Brain pericyte (primary cell): ENCODE results near the gene TTC29.
"Not testable (repeated sequence)": the region's sequence is repeated elsewhere in the genome, so short reads cannot be mapped to it uniquely, and the experiment has no call there.

Source experiments
- DNase-seq: peaks from one replicate; pipeline ENCODE4 v3.0.0-alpha.2; 2012; ENCODE audit warnings: low read depth, low spot score

Gene TTC29

DNA sequence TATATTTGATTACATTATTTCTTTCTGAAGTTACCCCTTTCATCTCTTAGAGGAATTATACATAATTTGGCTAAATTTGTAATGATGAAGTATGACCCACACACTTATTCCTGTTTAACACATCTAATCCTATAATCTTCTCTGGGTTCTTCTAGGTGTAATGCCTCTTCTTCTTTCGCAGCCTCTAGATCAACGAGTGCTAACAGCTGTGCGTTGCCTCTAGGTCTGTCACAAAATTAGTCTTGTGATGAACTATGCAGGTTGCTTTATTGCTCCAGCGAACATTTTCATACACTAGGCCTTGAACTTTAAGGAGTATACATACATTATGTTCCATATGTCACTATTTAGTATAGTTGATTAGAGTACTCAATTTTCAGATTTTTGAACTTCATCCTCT, 89.9 kb downstream of the TTC29 start:
- no peak for DNase-seq

DNA sequence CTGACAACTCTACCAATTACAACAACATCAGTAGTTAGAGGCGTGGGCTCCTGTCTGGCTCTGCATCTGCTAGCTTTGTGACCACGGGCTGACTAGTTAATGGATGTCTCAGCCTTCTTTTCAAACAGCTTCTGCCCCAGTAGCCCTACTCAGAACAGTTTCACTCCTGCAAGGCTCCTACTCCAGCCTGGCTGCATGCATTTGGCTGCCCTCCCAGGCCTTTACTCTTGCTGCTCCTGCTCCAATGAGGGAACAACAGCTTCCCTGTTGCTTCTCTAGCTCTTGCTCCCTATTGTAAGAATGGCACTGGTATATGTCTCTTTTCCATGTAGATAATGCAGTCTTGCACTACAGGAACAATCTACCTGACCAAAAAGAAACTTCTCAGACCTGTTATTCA, 93.3 kb downstream of the TTC29 start:
- DNase-seq = no peak

DNA sequence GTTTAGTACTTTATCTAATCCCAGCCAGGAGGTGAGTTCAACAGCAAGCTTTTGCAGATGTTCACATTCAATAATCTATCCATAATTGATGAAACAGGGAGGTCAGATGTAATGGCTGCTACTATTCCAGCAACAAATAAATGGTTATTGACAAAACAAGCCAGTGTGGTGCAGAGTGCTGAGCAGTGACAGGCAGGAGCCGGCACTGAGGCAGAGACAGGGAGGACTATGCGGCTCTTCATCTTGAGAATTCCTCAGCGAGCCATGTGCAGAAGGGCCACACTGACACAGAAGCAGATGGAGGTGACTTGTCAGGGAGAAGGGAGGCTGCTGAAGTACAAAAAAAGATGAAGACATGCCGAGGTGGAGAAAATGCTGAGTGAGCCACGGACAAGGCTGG, 98.3 kb downstream of the TTC29 start:
- DNase-seq = no peak

DNA sequence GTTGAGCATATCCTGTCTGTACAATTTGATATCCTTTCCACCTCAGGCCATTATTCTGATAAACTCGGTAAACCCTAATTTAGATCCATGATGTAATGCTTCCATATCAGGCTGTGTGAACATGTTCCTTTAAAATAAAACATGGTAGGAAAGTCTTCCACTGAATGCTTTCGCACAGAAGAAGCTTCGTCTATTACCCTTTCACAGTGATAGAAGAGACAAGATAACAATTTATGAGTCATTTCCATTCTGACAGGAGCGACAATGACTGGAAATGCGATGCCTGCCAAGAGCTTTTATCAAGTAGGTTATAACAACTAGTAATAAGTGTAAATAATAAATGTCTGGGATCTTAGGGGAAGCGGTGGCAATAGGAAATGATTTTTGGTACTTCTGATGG, 98.8 kb downstream of the TTC29 start:
- no peak for DNase-seq

DNA sequence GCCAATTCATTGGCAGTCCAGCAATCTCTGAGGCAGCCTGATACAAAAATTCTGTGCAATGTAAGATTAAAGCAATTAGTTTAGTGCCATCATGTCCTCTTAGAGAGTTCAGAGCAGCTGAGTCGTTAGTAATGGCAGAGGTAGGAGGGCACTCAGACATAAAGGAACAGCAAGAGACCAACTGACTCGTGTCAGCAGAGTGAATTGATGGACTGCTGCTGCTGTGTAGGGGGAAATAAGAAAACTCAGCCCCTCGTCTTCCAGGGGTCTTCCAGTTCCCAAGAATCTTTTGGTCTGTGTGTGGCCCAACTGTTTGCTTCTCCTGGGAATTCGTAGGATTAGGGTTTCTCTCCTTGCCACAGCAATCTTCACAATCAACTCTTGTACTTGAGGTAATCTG, 100.9 kb downstream of the TTC29 start:
- DNase-seq = no peak

DNA sequence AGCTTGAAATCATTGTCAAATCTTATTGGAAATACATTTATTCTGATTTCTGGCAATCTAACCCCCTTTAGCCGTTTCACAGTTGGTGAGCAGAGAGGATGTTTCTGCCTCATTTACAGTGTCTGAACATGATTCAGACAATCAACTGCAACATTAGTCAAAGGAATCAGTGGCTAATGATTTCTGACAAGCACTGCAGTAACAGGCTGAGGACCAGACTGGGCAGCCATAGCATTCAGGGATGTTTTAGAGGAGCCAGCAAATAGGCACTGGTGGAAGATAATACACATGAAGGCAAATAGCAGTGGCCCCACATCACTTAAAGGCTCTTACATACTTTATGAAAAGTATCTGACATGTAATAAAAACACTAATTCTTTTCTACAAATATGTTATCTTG, 102.8 kb downstream of the TTC29 start:
- no peak for DNase-seq

DNA sequence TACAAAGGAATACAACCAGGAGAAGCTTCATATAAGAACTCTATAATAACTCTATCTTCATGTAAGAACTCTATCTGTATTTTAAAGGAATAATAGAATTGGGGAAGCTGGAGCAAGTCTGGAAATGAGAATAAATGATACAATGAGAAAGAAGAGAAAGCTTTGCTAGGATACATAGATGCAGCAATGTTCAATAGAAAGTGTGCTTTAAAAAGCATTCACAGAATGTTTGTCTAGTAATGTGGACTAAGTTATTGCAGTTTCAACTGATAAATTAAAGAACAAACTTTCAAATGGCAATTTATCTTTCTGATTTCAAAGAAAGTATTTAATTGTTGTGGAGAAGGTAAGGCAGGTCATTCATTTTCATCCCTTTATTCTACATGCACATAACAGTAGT, 104.9 kb downstream of the TTC29 start:
- DNase-seq = no peak

DNA sequence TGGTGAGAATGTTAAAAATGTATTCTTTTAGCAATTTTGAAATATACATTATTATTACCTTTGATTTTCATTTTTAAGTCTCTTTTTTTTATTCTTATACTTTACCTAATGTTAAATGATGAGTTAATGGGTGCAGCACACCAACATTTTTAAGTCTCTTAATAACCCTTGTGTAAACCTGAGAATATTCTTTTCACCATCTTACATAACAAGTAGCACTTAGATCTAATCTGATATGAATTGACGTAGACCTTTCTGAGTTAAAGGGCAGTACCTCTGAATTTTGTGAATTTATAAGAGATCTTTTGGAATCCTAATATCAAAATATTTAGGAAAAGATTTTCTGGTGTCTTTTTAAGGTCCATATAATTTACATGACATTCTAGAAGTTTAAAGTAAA, 110.6 kb downstream of the TTC29 start:
- DNase-seq = no peak

DNA sequence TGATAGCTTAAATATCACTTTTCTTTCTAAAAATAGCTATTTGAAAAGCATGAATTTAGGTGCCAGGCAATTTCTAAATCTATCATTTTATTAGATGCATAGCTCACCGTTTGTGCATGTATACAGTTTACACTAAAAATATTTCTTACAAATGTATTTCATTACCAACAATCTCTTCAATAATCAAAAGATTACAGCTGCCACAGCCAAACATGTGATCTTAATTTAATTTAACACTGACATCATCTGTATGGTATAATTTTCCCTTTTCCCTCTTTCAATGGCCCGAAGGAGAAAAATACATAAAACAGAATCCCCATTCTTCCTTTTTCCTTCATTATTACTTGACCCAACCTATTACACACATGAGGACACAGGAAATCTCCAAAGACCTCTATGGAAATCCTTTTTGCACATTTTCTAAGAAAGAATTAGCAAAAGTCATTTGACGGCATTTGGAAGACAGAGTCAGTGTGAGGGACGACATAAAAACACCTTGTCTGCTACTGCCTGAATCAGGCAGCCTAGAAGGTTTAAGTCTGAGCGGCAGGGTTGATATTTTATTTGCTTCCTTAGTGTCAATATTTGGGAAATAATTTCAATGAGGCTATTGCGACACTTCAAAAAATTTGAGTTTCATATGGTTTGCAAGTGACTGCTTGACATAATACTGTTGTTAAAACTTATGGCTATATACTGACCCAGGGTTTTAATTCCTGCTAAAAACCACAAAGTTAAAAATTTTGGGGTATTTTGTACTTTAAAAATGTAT, 111.2 kb downstream of the TTC29 start:
- DNase-seq = no peak

DNA sequence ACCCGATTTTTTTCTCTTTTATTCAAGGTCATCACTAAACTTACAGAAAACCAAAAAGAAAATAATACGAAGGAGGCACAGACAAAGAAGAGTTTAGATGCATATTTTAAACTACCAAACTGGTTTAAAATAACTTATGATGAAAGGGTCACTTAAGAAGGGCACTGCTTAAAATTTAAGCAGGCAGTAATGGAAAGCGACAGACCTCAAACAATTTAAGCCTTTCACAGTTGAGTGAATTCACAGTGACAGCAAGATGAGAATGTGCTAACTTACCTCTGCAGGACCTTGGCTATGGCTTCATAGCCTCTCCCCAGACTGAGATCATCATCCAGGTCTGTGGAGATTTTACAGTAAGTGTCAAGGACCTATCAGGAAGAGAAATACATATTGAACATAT, 112.1 kb downstream of the TTC29 start:
- DNase-seq = no peak

DNA sequence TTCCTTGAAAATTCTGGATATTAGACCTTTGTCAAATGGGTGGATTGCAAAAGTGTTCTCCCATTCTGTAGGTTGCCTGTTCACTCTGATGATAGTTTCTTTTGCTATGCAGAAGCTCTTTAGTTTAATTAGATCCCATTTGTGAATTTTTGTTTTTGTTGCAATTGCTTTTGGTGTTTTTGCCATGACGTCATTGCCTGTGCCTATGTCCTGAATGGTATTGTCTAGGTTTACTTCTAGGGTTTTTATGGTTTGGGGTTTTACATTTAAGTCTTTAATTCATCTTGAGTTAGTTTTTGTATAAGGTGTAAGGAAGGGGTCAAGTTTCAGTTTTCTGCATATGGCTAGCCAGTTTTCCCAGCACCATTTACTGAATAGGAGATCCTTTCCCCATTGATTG, 122.7 kb downstream of the TTC29 start:
- not testable (repeated sequence) for DNase-seq

DNA sequence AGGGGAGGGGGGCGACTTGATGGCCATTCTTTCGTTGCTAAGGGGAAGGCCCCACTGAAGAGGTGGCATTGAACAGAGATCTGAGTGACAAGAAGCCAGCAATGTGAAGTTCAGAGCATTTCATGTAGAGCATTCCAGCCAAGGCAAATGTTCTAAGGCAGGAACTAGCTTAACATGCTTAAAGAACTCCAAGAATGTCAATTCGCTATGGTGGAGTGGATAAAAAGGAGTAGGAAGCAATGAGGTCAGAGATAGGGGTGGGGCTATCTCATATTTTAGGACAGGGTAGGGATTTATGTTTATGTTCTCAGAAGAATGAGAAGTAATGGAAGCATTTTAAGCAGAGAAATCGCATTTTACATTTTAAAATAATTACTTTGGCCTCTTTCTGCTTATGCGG, 130.9 kb downstream of the TTC29 start:
- DNase-seq = no peak

DNA sequence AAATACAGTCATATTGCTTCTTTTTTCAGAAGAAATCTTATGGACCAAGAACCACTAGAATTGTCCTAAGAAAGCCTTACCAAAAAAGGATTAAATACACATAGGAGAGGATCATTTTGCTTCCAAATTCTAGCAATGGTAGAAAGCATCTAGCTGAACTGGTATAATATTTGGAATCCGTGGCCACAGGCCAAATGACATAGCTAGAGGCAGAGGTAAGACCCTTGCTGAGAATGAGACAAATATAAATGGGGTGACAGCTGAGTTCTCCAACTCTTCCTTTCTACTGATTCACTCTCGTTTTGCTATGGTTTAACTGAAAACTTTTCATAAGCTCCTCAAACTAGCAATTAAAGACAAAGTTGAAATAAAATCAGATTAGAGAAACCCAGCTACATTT, 150.0 kb downstream of the TTC29 start:
- no peak for DNase-seq

DNA sequence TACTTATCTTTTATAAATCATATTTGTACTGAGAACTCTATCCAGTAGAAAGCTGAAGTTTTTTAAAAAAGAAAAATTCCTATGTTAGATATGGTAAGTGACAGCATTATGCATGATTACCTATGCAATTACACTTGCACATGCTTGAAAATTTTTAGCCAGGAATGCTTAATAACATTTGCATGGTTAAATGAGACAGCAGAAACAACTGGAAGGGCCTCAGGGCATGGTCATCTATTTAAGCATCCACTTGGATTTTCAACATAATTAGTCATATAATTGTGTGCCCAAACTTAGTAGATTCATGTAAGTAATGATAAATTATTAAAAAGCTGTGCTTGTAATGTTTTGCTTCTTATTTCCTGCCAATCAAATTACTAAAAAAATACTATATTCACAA, 151.9 kb downstream of the TTC29 start:
- DNase-seq = no peak

DNA sequence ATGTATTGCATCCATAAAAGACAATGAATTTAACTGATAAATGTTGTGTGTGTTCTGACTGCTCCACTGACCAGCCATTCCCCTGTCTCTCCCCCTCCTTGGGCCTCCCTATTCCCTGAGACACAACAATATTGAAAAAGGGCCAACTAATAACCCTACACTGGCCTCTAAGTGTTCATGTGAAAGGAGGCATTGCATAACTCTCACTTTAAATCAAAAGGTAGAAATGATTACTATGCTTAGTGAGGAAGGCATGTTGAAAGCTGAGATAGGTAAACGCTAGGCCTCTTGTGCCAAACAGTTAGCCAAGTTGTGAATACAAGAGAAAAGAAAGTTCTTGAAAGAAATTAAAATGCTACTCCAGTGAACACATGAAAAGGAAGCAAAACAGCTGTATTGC, 154.2 kb downstream of the TTC29 start:
- no peak for DNase-seq

DNA sequence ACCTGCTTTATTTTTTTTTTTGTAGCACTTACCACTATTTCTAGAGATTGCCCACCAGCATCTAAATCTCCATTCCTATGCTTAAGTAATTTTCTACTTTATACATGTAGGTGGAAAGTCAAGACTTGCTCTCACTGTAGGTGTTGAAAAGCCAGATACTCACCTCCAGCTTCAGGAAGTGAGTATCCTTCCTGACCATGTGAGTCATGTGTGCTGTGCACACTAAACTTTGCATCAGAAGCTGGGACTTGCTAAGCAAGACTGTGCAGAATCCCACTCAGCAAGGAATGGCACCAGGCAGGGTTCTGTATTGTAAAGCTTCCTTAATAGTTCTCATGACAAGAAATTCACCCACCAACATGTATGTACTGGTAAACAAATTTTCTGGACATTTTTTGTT, 155.1 kb downstream of the TTC29 start:
- no peak for DNase-seq

DNA sequence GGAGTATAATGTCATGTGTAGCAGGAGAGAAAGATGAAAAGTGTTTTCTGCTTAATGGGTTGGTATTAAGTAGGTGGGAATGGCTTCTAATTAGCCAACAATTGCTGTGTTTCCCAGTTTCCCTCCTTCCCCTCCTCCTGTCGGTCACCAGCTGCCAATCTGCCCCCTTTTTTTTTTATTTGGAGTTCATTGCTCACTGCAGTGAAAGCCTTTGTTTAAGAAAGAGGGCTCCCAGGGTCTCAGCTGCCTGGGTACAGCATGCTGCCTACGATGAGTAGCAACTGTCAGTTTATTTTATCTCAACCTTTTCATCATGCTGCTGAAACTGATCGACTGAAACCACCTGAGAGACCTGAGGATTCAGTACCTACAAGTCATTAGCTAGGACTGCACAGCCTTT, 157.9 kb downstream of the TTC29 start:
- DNase-seq = no peak

DNA sequence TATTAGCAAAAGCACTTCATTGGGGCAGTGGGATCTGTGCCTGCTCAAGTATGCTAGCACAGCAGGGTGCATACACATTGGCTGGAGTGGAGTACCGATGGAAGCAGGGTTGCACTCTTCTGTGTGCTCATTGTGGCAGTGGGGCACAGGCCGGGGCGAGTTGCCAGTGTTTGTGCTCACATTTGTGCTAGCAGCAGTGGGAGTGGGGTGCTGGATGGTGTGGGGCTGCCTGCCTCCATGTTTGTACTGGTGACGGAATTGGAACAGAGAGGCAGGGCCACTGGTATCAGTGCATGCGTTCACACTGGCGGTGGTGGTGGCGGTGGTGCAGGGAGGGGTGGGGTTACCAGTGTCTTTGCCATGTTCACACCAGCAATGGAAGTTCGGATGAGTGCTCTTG, 169.0 kb downstream of the TTC29 start:
- no peak for DNase-seq

DNA sequence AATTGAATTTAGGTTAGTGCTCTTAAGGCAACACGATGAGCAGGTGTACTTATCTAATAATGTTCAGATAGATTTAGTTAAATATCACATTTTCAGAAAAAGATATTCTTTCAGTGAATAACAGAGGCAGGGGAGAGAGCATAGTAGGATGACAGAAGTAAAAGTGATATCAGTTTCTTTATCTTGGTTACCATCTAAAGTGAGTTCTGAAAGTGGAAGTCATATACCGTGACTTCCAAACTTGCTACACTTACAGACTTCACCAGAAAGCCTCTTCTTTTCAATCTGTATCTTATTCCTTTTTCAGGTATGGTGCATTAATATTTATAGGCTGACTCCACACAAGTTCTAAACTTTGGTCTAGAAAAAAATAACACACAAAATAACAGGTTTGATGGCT, 182.1 kb downstream of the TTC29 start:
- no peak for DNase-seq

DNA sequence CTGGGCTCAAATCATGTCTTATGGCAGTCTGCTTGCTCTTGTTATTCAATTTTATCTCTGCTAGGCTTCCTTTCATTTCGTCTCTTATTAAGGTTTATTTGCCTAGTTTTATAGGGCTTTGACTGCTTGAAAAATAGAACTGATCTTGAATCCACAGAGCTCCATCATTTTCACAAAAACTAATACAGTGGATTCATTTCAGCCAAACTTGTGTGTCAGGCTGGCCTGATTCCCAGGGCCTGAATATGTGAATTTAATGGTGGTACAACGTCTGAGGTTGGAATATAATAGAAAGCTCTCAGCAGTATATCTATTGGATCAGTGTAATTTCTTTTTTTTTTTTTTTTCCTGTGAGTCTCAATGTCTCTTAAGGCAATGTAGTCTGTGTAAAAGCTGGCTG, 183.6 kb downstream of the TTC29 start:
- no peak for DNase-seq

DNA sequence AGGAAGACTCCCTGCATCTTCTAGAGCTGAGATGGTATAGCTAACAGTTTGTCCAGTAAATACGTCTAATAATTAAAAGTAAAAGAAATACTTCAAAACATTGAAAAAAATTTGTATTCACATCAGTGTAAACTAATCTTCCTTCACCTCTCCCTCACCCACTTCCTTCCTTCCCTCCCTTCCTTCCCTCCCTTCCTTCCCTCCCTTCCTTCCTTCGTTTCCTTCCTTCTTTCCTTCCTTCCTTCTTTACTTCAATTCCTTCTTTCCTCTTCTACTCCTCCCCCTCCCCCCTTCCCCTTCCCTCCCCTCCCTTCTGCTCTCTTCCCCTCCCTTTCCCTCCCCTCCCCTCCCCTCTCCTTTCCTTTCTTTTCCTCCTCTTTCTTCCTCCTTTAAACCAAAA, 203.2 kb downstream of the TTC29 start:
- no peak for DNase-seq

DNA sequence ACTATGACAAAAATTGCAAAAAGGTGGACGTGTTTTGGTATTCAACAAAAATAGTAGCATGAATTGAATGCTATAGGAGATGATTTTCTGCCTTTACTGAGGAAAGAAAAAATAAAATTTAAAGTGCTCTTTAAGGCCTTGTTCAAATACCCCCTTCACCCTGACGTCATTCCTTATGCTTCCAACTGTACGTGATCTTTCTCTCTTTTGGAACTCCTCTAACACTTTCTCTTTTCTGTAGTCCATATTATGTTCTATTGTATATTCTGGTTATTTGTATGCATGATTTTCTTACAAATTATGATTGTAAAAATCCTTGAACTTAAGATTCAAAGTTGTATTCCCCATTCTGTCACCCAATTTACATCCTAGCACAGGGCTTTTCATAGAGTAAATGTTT, 206.5 kb downstream of the TTC29 start:
- no peak for DNase-seq

DNA sequence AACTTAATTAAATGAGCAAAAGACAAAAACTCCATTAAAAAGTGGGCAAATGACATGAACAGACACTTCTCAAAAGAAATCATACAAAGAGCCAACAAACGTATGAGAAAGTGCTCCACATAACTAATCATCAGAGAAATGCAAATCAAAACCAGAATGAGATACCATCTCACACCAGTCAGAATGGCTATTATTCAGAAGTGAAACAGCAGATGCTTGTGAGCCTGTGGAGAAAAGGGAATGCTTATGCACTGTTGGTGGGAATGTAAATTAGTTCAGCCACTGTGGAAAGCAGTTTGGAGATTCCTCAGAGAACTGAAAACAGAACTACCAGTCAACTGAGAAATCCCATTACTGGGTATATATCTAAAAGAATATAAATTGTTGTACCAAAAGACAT, 222.1 kb downstream of the TTC29 start:
- not testable (repeated sequence) for DNase-seq

DNA sequence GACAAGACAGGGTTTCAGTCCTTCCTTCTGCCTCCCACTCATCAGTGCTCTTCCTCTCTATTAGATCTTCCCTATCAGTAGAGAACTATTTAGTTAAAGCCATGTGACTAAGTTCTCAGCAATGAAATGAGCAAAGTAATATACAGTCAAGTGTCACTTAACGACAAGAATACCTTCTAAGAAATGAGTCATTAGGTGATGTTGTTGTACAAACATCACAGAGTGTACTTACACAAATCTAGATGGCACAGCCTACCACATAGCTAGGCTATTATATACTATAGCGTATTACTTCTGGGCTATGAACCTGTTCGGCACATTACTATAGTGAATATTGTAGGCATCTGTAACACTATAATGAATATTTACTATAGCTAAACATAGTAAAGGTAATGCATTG, 235.7 kb downstream of the TTC29 start:
- DNase-seq = no peak
